GM04504 (cell line): Measurements from ENCODE around the gene CHRND.

ENCODE experiments used
- DNase-seq: peaks from one replicate; pipeline ENCODE4 v3.0.0-alpha.2; 2012; ENCODE audit warnings: low read depth

CHRND gene

DNA sequence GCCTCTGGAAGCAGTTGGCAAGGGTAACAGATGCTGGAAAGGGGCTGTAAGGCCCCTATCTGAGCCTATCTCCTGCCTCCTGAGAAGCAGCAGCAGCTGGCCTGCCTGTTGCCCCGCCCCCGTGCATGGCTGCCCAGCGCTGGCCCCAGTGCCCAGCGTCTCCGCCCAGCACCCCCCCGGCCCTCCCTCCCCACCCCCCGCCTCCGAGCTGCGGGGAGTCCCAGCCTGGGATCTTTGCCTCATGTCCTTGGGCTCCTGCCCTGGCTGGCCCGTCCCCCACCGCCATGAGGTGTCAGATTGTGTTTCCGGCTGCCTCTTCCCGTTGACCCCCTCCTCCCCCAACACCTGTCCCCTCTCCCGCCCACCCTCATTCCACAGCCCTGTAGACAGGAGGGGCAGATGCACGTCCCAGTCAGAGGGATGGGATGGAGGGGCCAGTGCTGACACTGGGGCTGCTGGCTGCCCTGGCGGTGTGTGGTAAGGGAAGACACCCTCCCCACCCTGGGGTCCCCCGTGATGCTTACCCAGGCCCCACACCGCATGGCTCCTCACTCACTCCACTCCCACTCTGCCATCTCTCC, at the start of gene CHRND:
CHRND (plus strand) TSS at position 370 of the 581 bp plus-strand sequence; CDS start at position 426, 56 bp downstream.
- no peak for DNase-seq

GRCh38 chr2:232476791-232477190, 49.2 kb upstream of the CHRND start:
- DNase-seq = no peak

GRCh38 chr2:232477751-232478510, 48.0 kb upstream of the CHRND start:
- DNase-seq = no peak

DNA sequence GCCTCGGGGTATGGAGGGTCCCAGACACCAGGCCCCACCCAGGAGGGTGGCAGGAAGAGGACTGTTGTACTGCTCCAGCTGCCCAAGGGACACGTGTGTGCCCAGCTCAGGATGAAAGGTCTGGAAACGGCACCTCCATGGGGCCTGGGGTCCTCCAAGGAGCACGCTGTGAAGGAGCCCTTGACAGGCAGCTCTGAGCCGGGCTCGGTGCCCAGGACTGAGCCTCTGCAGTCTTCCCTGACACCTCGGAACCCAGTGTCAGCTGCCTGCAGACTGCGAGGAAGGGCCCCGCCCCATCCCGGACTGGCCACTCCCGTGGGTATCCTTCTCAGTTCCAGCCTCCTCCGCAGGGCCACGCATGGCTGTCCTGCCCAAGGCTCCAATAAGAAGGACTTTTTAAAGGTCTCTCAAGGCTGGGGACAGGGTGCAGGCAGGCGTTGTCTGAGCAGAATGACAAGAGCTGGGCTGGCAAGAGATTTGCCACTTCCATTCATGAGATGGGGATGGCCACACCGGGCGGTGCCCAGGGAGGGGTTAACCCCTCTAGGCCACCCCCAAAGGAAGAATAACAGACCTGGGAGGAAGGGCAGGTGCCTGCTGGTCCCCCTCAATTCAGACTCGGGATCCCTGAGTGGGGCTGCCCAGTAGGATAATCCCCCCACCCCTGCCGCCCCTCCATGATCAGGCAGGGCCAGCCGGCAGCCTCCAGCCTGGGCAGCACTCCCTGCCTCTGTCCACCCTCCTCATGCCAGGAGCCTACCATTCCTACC, 47.2 kb upstream of the CHRND start:
- no peak for DNase-seq

- DNase-seq = no peak
Measured at GRCh38 chr2:232479341-232480200, 46.4 kb upstream of the CHRND start.

DNA sequence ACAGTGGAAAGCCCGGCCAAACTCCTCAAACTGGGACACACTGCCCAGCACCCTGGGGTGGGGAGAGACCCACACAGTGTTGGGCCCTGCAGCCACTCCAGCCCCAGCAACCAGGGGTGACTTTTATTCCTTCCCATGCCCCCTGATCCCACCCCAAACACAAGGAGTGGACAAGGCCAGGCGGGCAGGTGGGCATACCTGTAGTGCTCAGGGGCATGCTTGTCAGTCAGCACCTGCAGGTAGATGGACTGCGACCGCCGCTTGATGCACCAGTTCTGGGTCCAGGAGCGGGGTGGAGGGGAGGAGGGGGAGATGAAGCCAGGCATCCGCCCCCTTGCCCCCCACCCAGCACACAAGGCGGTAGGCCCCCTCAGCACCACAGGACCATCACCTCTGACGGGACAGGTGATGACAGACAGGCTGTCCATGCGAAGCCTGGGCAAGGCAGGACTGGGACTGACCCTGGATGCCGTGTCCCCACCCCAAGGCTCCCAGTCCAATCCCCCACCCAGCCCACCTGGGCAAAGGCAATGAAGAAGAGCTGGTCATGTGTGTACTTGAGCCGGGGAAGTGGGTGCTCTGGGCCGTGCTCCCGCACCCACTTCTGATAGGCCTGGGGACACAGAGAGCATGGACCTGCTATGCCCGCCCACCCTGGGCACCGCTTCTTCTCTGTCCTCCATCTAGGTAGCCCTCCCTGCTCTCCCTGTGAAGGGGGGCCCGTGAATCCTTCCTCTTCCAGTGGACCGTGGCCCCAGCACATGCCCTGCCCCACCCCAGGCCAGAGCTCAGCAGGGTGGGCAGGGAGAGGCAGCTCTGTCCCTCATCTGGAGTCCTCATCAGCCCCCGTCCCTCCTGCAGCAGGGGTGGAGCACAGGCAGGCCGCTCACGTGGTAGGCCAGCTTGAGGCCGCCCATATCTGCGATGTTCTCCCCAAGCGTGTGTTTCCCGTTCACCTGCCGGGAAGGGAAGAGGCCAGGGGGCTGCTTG, 45.5 kb upstream of the CHRND start:
- no peak for DNase-seq

GRCh38 chr2:232481322-232482140, 44.4 kb upstream of the CHRND start:
- no peak for DNase-seq

GRCh38 chr2:232482301-232483238, 43.4 kb upstream of the CHRND start:
- no peak for DNase-seq

DNA sequence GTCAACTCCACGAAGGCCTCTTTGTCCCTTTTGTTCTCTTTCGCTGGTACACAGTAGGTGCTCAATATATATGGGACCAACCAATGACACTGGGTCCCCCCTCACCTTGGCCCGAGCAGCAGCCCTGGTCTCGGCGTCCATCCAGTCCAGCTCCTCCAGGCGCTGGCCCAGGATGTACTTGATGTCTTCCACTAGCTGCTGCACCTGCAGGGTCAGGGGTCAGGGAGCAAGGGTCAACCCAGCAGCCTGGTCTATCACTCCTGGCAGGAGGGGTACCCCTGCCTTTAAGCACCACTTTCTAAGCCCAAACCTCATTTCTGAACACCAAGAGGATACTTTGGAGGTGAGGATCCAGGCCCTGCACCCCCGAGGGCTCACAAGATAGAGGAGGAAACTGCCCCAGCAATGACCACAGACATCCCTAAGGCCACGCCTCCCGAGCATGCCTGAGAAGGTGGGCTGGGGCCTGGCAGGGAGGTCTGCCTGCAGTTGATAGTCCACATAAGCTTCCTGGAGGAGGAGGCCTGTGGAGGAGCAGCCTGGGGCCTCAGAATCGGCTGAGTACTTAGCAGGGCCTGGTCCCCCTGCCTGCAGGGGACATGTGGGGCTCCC, 42.5 kb upstream of the CHRND start:
- no peak for DNase-seq

GRCh38 chr2:232483923-232484627, 41.9 kb upstream of the CHRND start:
- DNase-seq = no peak

DNA sequence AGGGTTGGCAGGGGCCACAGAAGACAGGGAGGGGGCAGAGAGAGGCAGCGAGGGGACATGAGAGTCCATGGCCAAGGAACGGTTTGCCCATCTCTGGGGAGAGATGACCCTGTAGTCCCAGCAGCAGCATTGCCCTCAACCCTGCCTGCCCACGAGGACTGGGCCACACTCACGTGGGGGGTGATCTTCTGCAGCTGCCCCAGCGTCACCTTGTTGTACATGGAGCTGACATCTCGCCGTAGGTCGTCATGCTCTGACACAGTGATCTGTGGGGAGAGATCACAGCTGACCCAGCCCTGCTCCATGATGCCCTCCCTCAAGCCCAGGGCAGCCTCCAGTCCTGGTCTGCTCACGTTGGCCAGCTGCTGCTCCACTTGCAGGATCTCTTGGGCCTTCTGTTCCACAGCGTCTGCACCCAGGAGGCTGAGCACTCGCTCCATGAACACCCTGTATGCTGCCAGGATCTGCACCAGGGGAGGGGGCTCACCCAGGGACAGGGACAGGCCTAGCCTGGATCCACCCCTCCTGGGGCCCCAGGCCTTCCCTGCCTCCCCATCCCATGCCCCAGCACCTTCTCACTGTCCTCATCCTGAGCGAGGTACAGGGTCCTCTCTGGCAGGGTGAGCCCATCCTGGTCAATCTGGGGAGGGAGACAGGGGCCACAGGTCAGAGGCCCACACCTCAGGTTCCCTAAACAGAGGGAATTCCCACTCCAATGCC, 41.2 kb upstream of the CHRND start:
- no peak for DNase-seq

DNA sequence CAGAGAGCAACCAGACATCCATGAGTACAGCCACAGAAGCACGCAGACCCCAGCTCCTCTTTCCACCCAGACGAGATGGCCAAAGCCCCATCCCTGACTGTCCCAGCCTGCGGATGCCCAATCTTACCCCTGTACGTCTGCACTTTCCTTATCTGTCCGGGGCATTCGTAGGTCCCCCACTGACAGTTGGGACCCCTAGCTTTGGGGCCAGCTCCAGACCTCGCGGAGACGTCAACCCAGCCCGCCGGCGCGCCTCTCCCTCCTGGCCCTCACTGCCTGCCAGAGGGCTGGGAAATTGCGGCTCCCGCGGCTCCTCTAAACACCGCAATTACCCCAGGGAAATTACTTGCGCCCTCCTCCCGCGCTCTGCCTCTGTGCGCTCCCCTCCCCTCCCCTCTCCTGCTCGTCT, 40.6 kb upstream of the CHRND start:
- DNase-seq = no peak

GRCh38 chr2:232485757-232486557, 40.0 kb upstream of the CHRND start:
- DNase-seq = no peak

GRCh38 chr2:232486558-232487384, 39.2 kb upstream of the CHRND start:
- no peak for DNase-seq

GRCh38 chr2:232487385-232488096, 38.4 kb upstream of the CHRND start, which contains the start of gene ECEL1:
TSS of gene ECEL1 (minus strand) at chr2:232487834. CDS start at chr2:232486653, 1,181 bp downstream.
- DNase-seq = no peak
